Natural killer cell (primary cell): ENCODE measurements around the gene SRP14. TPM values are rescaled to one million over a fixed set of nuclear protein-coding genes. Genes with fewer than 3 reads are reported as not detected.

Experiments used
- ATAC-seq, 3 donors: fragments of 150-1000 bp in 2 of 3; fragments of 200-7000 bp in 1 of 3; cut with Tn5 transposase; 1 replicate in 1 of 3; 2 replicates in 2 of 3; pipeline ENCODE4 v1.10.0; 2021; ENCODE audit warnings: mild to moderate bottlenecking in 2 of 3, moderate library complexity in 2 of 3
- DNase-seq, 2 donors: peaks; one replicate each; pipeline versions ENCODE4 v3.0.0 to v3.0.0-alpha.2; 2013 to 2021; ENCODE audit warnings: mixed read lengths in 1 of 2
- H3K27ac ChIP-seq: one replicate; pipeline ENCODE4 v1.5.1; 2013; ENCODE audit warnings: mild to moderate bottlenecking, low read length
- H3K27me3 ChIP-seq: one replicate; pipeline ENCODE4 v1.6.1; 2013; ENCODE audit warnings: low read length; ENCODE audit not compliant: control insufficient read depth, insufficient read depth
- H3K36me3 ChIP-seq: one replicate; pipeline ENCODE4 v1.6.1; 2013; ENCODE audit warnings: low read length; ENCODE audit not compliant: control insufficient read depth, insufficient read depth
- H3K4me1 ChIP-seq: one replicate; pipeline ENCODE4 v1.6.1; 2013; ENCODE audit warnings: low read length; ENCODE audit not compliant: control insufficient read depth, insufficient read depth
- H3K4me3 ChIP-seq: one replicate; pipeline ENCODE4 v1.5.1; 2013; ENCODE audit warnings: low read length
- H3K9me3 ChIP-seq: one replicate; pipeline ENCODE4 v1.6.1; 2013; ENCODE audit warnings: low read length; ENCODE audit not compliant: control insufficient read depth, insufficient read depth
- H3K27ac Mint-ChIP-seq, 2 donors: one replicate each; pipeline ENCODE4 v1.8.0; 2022; ENCODE audit warnings: mild to moderate bottlenecking in 2 of 2, mixed read lengths in 2 of 2, moderate library complexity in 1 of 2
- H3K27me3 Mint-ChIP-seq, 2 donors: one replicate each; pipeline ENCODE4 v1.8.0; 2022; ENCODE audit warnings: low read depth in 2 of 2, mixed read lengths in 2 of 2
- H3K36me3 Mint-ChIP-seq: one replicate; pipeline ENCODE4 v1.8.0; 2022; ENCODE audit warnings: mixed read lengths
- H3K4me1 Mint-ChIP-seq, 2 donors: one replicate each; pipeline ENCODE4 v1.8.0; 2022; ENCODE audit warnings: mixed read lengths in 2 of 2
- H3K4me3 Mint-ChIP-seq: one replicate; pipeline ENCODE4 v1.8.0; 2022; ENCODE audit warnings: mild to moderate bottlenecking, moderate library complexity, mixed read lengths
- H3K9me3 Mint-ChIP-seq, 2 donors: one replicate each; pipeline ENCODE4 v1.8.0; 2022; ENCODE audit warnings: mixed read lengths in 2 of 2
- WGBS: methylation state at CpG from one replicate; pipeline ENCODE4 v1.1.7; 2013; ENCODE audit warnings: missing lambda C conversion rate; ENCODE audit not compliant: insufficient coverage; 5-methylcytosine and 5-hydroxymethylcytosine counted together
- intact Hi-C: fragments of 100-400 bp; cut with micrococcal nuclease; formaldehyde crosslinking; loops from one replicate; pipeline ENCODE4 v1.14.2; 2022
- total RNA-seq, 4 donors: library from RNA; stranded (reverse); fragments of 120-200 nt in 1 of 4; gene quantifications; one replicate each; pipeline versions ENCODE4 v1.2.3 to v1.2.4, GENCODE V29; 2013 to 2022
- TF ChIP-seq, protein P1 (sequence below): fragments of 200-600 bp; IDR thresholded peaks from one replicate; pipeline ENCODE4 v1.8.0; 2022; ENCODE audit warnings: antibody characterized with exemption

The SRP14 gene
- total RNA-seq, 3 donors from 2014 or later (not counting 1 experiment from before 2014, with no cell fraction given): 126 to 143 (median 127) TPM

DNA sequence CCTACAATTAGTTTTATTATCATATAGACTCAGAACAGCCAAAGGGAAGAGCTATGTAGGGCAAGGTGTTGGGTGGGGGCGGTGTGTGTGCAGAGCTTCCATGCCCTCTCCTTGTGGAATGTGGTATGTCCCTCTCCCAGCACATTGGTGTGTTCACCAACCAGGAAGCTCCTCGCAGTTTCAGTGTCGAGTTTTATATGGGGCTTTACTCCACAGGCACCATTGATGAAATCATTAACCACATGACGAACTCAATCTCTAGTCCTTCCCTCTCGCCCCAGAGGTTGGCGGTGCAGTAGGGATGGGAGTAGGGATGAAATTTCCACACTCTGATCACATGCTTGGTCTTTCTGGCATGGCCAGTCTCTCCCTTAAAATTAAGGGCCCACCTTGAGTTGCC, 13.6 kb upstream of the SRP14 start:
- 53% methylated on average over 3 of the region's 6 CpGs for WGBS

DNA sequence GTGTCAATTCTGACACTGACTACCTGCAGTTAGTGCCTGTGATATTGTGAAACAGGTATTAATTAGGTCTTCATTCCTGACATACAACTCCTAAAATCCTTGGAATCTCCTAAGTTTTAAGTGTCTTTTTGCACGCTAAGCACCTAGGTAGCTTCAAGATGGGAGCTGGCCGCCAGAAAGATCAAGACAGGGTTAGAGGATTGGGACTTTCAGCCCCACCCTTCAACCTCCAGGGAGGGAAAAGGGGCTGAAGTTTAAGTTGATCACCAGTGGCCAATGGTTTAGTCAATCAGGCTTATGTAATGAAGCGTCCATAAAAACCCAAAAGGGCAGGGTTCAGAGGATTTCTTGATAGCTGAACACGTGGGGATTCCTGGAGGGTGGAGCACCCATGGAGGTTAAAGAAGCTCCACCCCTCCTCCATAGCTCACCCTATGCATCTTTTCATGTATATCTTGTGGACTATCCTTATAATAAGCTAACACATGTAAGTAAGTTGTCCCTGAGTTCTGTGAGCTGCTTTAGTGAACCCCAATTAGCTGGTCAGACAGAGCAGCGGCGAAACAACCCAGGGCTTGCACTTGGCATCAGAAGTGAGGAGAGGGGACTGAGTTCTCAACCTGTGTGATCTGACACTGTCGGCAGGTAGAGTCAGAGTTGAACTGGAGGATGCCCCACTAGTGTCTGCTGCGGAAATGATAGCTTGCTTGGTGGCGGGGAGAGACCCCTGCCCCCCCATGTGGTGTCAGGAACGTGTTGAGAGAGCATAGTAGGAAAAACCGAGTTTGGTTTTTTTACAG, 12.8 kb upstream of the SRP14 start:
- no peaks in the 10 kb centered on the region for H3K27me3 Mint-ChIP-seq
- H3K4me1 Mint-ChIP-seq: peaks cover 40 to 65% of the 10 kb centered on the region in 2 donors
- TF ChIP-seq, protein P1, sequence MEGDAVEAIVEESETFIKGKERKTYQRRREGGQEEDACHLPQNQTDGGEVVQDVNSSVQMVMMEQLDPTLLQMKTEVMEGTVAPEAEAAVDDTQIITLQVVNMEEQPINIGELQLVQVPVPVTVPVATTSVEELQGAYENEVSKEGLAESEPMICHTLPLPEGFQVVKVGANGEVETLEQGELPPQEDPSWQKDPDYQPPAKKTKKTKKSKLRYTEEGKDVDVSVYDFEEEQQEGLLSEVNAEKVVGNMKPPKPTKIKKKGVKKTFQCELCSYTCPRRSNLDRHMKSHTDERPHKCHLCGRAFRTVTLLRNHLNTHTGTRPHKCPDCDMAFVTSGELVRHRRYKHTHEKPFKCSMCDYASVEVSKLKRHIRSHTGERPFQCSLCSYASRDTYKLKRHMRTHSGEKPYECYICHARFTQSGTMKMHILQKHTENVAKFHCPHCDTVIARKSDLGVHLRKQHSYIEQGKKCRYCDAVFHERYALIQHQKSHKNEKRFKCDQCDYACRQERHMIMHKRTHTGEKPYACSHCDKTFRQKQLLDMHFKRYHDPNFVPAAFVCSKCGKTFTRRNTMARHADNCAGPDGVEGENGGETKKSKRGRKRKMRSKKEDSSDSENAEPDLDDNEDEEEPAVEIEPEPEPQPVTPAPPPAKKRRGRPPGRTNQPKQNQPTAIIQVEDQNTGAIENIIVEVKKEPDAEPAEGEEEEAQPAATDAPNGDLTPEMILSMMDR: no peak
- ATAC-seq (no peak), DNase-seq (peak in 1 of 2 donors; percentile 22)
- no peaks in the 10 kb centered on the region for H3K36me3 Mint-ChIP-seq
- no peak overlapping the region for H3K4me3 Mint-ChIP-seq
- peak overlapping the region; percentile 29 to 93 for H3K27ac Mint-ChIP-seq
- H3K9me3 Mint-ChIP-seq: peaks cover 0 to 2% of the 10 kb centered on the region in 2 donors
- no peak overlapping the region for H3K4me3 ChIP-seq
- intact Hi-C loops: no loop called here
- WGBS: 85% methylated on average over 10 of the region's 11 CpGs
- H3K9me3 ChIP-seq: no peaks in the 10 kb centered on the region
- no peaks in the 10 kb centered on the region for H3K36me3 ChIP-seq
- no peak overlapping the region for H3K27ac ChIP-seq
- H3K27me3 ChIP-seq: no peaks in the 10 kb centered on the region
- H3K4me1 ChIP-seq: peaks cover 65% of the 10 kb centered on the region

More for the DNA sequence above, 13.6 kb upstream of the SRP14 start:
- H3K27me3 ChIP-seq: no peaks in the 10 kb centered on the region
- no peak for ATAC-seq
- H3K4me1 ChIP-seq: peaks cover 58% of the 10 kb centered on the region
- H3K36me3 Mint-ChIP-seq: no peaks in the 10 kb centered on the region
- H3K9me3 ChIP-seq: no peaks in the 10 kb centered on the region
- H3K36me3 ChIP-seq: no peaks in the 10 kb centered on the region
- peaks cover 0 to 2% of the 10 kb centered on the region in 2 donors for H3K9me3 Mint-ChIP-seq
- peaks cover 39 to 60% of the 10 kb centered on the region in 2 donors for H3K4me1 Mint-ChIP-seq
- intact Hi-C loops: no loop called here
- H3K27ac Mint-ChIP-seq: peak overlapping the region; percentile 29 to 42
- DNase-seq: no peak
- no peak overlapping the region for H3K27ac ChIP-seq
- H3K27me3 Mint-ChIP-seq: no peaks in the 10 kb centered on the region
- TF ChIP-seq, protein P1: no peak
- H3K4me3 Mint-ChIP-seq: no peak overlapping the region
- no peak overlapping the region for H3K4me3 ChIP-seq

GRCh38 chr15:40050788-40051470, 11.9 kb upstream of the SRP14 start:
- intact Hi-C loops: no loop called here
- DNase-seq (peak in 1 of 2 donors; percentile 34), ATAC-seq (peak in 2 of 3 donors; percentile 21 to 41)
- Histone ChIP-seq H3K4me1 (peaks cover 61% of the 10 kb centered on the region), H3K4me3 (no peak overlapping the region), H3K27ac (no peak overlapping the region), H3K36me3 (no peaks in the 10 kb centered on the region), H3K27me3 (no peaks in the 10 kb centered on the region), H3K9me3 (no peaks in the 10 kb centered on the region)
- Mint-ChIP-seq H3K9me3 (peaks cover 0 to 2% of the 10 kb centered on the region in 2 donors), H3K27me3 (no peaks in the 10 kb centered on the region), H3K27ac (peak overlapping the region; percentile 18 to 93), H3K4me1 (peaks cover 40 to 65% of the 10 kb centered on the region in 2 donors), H3K4me3 (no peak overlapping the region), H3K36me3 (no peaks in the 10 kb centered on the region)
- 81% methylated on average over 10 of the region's 12 CpGs for WGBS
- TF ChIP-seq, protein P1: no peak
